Sciatic nerve (tissue), 2 donors: ENCODE measurements around the gene MYO3B. TPM values are rescaled to one million over a fixed set of nuclear protein-coding genes. Genes with fewer than 3 reads are reported as not detected.
"Not testable (repeated sequence)": the region's sequence is repeated elsewhere in the genome, so short reads cannot be mapped to it uniquely, and the experiment has no call there.

ENCODE experiments used
- ATAC-seq: fragments of 200-7000 bp; cut with Tn5 transposase; one replicate; pipeline ENCODE4 v1.9.1; 2020; ENCODE audit warnings: mild to moderate bottlenecking, moderate library complexity
- DNase-seq: peaks from one replicate; pipeline ENCODE4 v3.0.0-alpha.2; 2020; ENCODE audit warnings: low spot score
- intact Hi-C: fragments of 100-400 bp; cut with DNase I; formaldehyde crosslinking; loops from one replicate; pipeline ENCODE4 v1.14.2; 2022
- total RNA-seq: library from RNA; stranded (reverse); fragmentation: NEBNext Ultra II Directional; extraction: Animal tissue kit (Norgen Biotek cat#: 25700); gene quantifications from one replicate; pipeline ENCODE4 v1.2.1, GENCODE V29; 2021
- donor health status: DM: no; HTN: no; CAD: no.
- donor health status: DM: no; HTN: no; CAD: no.

The MYO3B gene
- total RNA-seq, 1 donor from 2014 or later: 0.13 TPM

GRCh38 chr2:170252414-170252813 lies 74.5 kb downstream of the MYO3B start:
- ATAC-seq: no peak
- no peak for DNase-seq
- intact Hi-C loops: no loop called here

GRCh38 chr2:170253721-170254230 lies 75.8 kb downstream of the MYO3B start:
- intact Hi-C loops: no loop called here

DNA sequence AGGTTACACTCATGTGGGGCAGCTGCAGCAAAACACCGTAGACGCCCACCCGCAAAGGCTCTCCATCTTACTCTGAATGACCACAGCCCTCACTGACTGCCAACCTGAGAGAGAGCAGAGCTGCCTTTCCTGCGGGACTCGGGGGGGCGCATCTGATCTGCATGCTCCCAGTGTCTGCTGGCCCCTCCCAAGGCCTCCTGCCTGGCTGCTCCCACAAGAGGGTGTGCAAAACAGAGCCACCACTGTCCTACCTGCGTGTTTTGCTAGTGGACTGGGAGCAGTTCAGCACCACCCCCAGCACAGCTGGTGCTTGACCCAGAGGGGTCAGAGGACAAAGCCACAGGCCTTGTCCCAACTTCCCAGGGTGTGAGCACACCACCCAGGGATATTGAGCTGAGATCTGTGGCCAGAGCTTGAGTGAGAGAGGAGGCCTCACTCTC lies 76.4 kb downstream of the MYO3B start:
- intact Hi-C loops: no loop called here
- ATAC-seq (no peak), DNase-seq (no peak)

More at GRCh38 chr2:170253721-170254230, 75.8 kb downstream of the MYO3B start:
- DNase-seq (no peak), ATAC-seq (no peak)

- DNase-seq (no peak), ATAC-seq (no peak)
- intact Hi-C loops: no loop called here
Observed at GRCh38 chr2:170255137-170255536, 77.2 kb downstream of the MYO3B start.

DNA sequence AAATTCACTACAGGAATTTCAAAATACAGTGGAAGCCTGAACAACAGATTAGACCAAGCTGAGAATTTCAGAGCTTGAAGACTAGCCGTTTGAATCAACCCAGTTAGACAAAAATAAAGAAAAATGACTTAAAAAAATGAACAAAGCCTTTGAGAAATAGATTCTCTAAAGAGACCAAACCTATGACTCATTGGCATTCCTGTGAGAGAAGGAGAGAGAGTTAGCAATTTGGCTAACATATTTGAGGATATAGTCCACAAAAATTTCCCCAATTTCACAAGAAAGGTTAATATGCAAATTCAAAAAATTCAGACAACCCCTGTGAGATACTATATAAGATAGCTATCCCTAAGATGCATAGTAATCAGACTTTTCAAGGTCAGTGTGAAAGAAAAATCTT lies 78.0 kb downstream of the MYO3B start:
- DNase-seq (no peak), ATAC-seq (no peak)
- intact Hi-C loops: no loop called here

DNA sequence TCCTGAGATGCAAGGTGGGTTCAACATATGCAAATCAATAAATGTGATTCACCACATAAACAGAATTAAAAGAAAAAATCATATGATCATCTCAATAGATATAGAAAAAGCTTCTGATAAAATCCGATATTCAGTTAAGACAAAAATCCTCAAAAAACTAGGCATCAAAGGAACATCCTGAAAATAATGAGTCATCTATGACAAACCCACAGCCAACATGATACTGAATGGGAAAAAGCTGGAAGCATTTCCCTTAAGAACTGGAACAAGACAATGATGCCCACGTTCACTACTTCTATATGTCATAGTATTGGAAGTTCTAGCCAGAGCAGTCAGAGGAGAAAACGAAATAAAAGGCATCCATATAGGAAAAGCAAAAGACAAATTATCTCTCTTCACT lies 80.4 kb downstream of the MYO3B start:
- intact Hi-C loops: no loop called here
- ATAC-seq (no peak), DNase-seq (no peak)

GRCh38 chr2:170260188-170260587 lies 82.2 kb downstream of the MYO3B start:
- intact Hi-C loops: no loop called here
- ATAC-seq (no peak), DNase-seq (no peak)

GRCh38 chr2:170261566-170261965 lies 83.6 kb downstream of the MYO3B start:
- DNase-seq (no peak), ATAC-seq (no peak)
- intact Hi-C loops: no loop called here

- DNase-seq: no peak
- no peak for ATAC-seq
- intact Hi-C loops: no loop called here
Observed at GRCh38 chr2:170262343-170262742, 84.4 kb downstream of the MYO3B start.

GRCh38 chr2:170262806-170263205 lies 84.9 kb downstream of the MYO3B start:
- intact Hi-C loops: no loop called here
- ATAC-seq (no peak), DNase-seq (no peak)

- intact Hi-C loops, DNase-seq, ATAC-seq: not testable (repeated sequence)
Observed at GRCh38 chr2:170263728-170264521, 86.0 kb downstream of the MYO3B start.

DNA sequence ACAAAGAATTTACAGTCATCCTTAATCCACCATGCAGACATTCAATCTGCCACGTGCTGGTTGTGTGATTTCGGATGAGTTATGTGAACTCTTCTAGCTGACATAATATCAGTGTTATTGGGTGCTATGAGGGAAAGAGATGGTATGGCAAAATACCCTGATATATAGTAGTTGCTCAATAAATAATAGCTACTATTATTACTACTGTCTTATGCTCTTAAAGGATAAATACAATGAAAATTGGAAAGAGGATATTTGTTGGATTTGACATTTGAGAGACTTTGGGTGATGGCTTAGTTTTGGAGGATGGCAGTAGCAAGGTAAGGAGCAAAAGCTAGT lies 86.5 kb downstream of the MYO3B start:
- intact Hi-C loops: no loop called here
- no peak for ATAC-seq
- no peak for DNase-seq

- intact Hi-C loops: no loop called here
- DNase-seq: no peak
- ATAC-seq: no peak
Observed at GRCh38 chr2:170264865-170265264, 86.9 kb downstream of the MYO3B start.

DNA sequence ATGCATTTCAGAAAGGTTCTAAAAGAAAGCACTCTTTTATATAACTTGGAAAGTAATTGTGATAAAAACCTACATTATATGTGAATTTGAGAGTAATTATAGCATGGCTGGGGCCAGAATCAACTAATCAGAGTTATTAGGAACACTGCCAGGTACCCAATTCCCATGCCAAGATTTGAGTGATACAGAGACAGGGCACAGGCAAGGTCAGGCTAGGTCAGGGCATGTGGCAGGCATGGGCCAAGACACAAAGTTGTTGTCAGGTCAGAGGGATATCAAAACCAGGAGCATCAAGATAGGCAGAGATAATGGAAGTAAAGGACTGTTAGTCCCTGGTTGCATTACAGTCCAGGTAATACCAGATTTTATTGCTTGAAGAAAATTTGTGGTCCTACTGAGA lies 87.4 kb downstream of the MYO3B start:
- ATAC-seq (no peak), DNase-seq (no peak)
- intact Hi-C loops: no loop called here

GRCh38 chr2:170266358-170266757 lies 88.4 kb downstream of the MYO3B start:
- no peak for ATAC-seq
- intact Hi-C loops: no loop called here
- no peak for DNase-seq

DNA sequence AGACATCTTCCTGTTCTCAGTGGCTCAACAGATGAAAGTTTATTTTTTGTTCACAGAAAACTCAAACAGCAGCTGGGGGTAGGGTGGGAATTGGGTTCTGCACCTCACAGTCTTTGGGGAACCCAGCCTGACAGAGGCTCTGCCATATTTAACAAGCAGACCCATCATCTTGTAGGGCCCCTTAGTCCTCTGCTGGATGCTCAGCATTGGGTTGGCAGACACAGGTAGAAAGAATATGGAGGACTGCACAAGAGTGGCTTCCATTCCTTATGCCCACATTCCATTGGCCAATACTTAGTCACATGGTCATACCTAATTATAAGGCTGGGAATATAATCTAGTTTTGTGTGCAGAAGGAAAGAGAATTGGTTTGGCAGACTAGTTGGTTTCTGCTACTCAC lies 89.1 kb downstream of the MYO3B start:
- ATAC-seq (no peak), DNase-seq (no peak)
- intact Hi-C loops: no loop called here

- intact Hi-C loops: no loop called here
- DNase-seq (no peak), ATAC-seq (no peak)
Observed at GRCh38 chr2:170270278-170270864, 92.4 kb downstream of the MYO3B start.

DNA sequence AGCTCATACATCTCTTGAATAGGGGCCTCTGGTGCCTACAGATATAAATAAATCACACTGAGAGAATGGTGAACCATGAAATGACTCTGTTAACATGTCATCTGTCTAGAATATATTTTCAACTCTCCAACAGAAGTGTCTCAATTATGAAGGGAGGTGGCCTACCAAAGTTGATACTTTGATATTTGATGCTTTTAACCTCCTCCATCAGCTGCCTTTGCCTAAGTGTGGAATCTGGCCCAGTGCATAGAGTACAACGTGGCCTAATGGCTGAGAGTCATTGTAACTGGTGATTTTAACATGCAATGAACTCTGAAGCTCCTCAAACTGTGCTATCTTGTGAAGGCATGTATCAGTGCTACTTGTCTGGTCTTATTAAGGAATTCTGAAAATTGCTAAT lies 93.4 kb downstream of the MYO3B start:
- ATAC-seq (no peak), DNase-seq (no peak)
- intact Hi-C loops: no loop called here

GRCh38 chr2:170276056-170276455 lies 98.1 kb downstream of the MYO3B start:
- intact Hi-C loops: no loop called here
- no peak for ATAC-seq
- DNase-seq: no peak

GRCh38 chr2:170276925-170277629 lies 99.1 kb downstream of the MYO3B start:
- no peak for DNase-seq
- intact Hi-C loops: no loop called here
- ATAC-seq: no peak
